Mesodermal cell (in vitro differentiated cells): ENCODE data around the gene MSL3B.
"Not testable (repeated sequence)": the region's sequence is repeated elsewhere in the genome, so short reads cannot be mapped to it uniquely, and the experiment has no call there.

Experiments
- H3K27ac ChIP-seq: 2 replicates; pipeline ENCODE4 v1.7.0; 2013; ENCODE audit warnings: mild to moderate bottlenecking, low read depth, low read length, moderate library complexity; ENCODE audit not compliant: severe bottlenecking
- H3K36me3 ChIP-seq: 2 replicates; pipeline ENCODE4 v1.7.1; 2013; ENCODE audit warnings: mild to moderate bottlenecking, low read length, moderate library complexity; ENCODE audit not compliant: control insufficient read depth, insufficient read depth
- H3K4me1 ChIP-seq: one replicate; pipeline ENCODE4 v1.7.1; 2013; ENCODE audit warnings: mild to moderate bottlenecking, low read length; ENCODE audit not compliant: insufficient read depth, control insufficient read depth, poor library complexity, severe bottlenecking
- H3K4me3 ChIP-seq: 2 replicates; pipeline ENCODE4 v1.7.0; 2013; ENCODE audit warnings: low read length, control low read depth, mild to moderate bottlenecking; ENCODE audit not compliant: insufficient read depth, poor library complexity, severe bottlenecking; ENCODE audit errors: extremely low read depth
- H3K9me3 ChIP-seq: 2 replicates; pipeline ENCODE4 v1.7.1; 2013; ENCODE audit warnings: mild to moderate bottlenecking, low read length, moderate library complexity; ENCODE audit not compliant: control insufficient read depth
- WGBS, 2 experiments: methylation state at CpG; one replicate each; pipeline ENCODE4 v1.1.5; 2013; ENCODE audit warnings: missing lambda C conversion rate in 2 of 2; ENCODE audit not compliant: insufficient coverage in 2 of 2; 5-methylcytosine and 5-hydroxymethylcytosine counted together

The MSL3B gene

DNA sequence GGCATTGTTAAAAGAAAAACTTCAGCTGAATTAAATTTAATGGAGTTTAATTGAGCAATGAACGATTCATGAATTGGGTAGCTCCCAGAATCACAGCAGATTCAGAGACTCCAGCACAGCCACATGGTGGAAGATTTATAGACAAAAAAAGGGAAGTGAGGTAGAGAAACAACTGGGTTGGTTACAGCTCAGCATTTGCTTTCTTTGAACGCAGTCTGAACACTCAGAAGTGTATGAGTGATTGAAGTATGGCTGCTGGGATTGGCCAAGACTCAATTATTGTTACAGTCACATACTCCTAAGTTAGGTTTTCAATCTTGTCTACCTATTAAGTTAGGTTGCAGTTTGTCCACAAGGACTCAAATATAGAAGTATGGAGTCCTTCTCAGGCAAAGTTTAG, 3.9 kb upstream of the MSL3B start:
- not testable (repeated sequence) for H3K27ac ChIP-seq, H3K4me3 ChIP-seq, H3K36me3 ChIP-seq, H3K4me1 ChIP-seq, H3K9me3 ChIP-seq
- 88 to 100% methylated on average over 1 of the region's 2 CpGs for WGBS, 2 experiments

DNA sequence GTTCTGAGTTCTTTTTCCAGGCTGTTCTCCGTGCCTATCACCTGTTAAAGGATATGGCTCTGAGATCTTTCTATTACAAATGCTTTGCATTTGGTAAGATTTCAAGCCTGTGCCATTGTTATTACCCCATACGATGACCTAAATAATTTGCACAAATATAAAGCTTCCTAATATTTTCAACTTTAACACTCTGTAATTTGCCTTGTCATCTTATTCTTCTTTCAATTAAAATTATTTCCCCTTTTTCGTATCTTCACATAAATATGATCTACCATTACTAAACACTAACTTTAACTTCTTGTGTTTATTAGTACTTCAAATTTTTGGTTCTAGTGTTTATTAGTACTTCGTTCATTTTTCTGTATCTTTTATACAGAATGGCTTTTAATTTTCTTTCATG, 3.2 kb upstream of the MSL3B start:
- WGBS, 2 experiments: 72 to 92% methylated on average over 1 to 2 of the region's 4 CpGs
- no peak overlapping the region for H3K4me3 ChIP-seq
- H3K36me3 ChIP-seq: no peaks in the 10 kb centered on the region
- H3K9me3 ChIP-seq: peaks cover 5% of the 10 kb centered on the region
- no peak overlapping the region for H3K27ac ChIP-seq
- H3K4me1 ChIP-seq: no peaks in the 10 kb centered on the region

DNA sequence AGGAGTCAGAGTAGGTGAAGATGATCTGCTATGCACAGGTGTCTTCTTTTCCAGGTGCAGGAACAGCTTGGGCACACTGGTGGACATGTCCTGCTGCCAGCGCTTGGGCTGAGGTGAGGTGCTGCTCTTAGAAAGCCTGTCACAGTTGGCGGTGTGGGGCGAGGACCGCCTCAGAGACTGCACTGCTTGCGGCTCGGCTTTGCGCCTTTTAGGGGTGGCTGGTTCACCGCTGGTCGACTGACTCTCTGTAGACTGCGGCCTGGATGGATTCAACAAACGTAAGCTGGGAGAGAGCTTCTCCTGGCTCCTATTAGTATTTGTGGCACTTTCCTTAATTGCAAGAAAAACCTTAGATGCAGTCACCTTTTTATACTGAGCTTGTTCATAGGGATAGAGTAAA, 1.7 kb downstream of the MSL3B start:
- Histone ChIP-seq H3K36me3 (no peaks in the 10 kb centered on the region), H3K4me1 (no peaks in the 10 kb centered on the region), H3K9me3 (peaks cover 5% of the 10 kb centered on the region), H3K27ac (no peak overlapping the region), H3K4me3 (no peak overlapping the region)
- WGBS, 2 experiments: 96 to 98% methylated on average over 8 to 11 of the region's 11 CpGs

DNA sequence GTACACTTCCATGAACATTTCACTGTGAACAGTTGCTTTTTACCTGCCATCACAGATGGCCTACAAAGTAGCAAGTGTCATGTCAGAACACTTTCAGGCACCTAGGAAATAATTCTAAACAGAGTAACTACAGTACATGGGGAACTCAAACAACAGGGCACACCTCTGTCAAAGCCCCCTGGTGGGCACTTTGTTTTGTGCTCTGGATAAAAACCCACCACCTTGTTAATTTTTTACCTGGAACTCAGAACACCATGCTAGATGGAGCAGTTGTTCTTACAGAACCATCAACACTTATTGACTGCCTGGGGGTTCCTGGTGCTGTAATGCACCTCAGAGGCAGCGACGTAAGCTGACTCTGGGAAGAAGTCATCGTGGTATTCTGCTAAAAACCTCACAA, 2.3 kb downstream of the MSL3B start:
- Histone ChIP-seq H3K27ac (no peak overlapping the region), H3K4me3 (no peak overlapping the region), H3K4me1 (no peaks in the 10 kb centered on the region), H3K9me3 (peaks cover 5% of the 10 kb centered on the region), H3K36me3 (no peaks in the 10 kb centered on the region)
- 87 to 96% methylated on average over 3 of the region's 3 CpGs for WGBS, 2 experiments

DNA sequence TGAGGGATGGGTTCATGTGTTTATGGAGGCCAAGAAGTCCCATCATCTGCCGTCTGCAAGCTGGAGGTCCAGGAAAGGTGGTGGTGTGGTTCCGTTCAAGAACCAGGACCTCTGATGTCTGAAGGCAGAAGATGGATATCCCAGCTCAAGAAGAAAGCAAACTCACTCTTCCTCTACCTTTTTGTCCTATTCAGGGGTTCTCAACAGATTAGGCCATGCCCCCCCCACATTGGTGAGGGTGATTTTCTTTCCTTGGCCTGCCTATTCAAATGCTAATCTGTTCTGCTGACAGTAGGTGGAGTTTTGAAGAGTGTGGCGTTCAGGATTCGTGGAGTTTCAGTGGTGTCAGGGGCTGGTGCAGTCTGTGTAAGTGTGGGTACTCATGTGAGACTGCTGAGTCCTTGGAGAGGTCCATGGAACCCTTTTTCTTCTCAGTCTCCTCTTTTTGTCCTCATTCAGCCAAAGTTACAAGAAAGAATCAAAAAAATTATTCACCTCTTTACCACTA, 5.9 kb downstream of the MSL3B start:
- no peak overlapping the region for H3K27ac ChIP-seq
- H3K4me1 ChIP-seq: no peaks in the 10 kb centered on the region
- no peaks in the 10 kb centered on the region for H3K9me3 ChIP-seq
- H3K36me3 ChIP-seq: no peaks in the 10 kb centered on the region
- 50 to 80% methylated on average over 2 of the region's 4 CpGs for WGBS, 2 experiments
- H3K4me3 ChIP-seq: no peak overlapping the region

DNA sequence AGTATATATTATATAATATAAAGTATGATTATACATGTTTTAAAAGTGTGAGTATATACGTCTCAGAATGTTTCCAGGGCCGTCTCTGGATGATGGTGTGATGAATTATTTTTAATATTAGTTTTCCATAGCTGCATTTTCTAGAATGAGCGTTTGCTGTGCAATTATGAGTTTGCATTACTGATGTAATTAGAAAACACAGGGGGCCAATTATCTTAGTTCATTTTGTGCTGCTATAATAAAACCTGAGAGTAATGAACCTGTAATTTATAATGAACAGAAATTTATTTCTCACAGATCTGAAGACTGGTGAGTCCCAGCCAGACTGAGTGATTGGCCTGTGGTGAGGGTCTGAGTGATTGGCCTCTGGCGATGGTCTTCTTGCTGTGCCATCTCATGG, 9.9 kb downstream of the MSL3B start:
- H3K4me1 ChIP-seq: no peaks in the 10 kb centered on the region
- no peaks in the 10 kb centered on the region for H3K9me3 ChIP-seq
- H3K36me3 ChIP-seq: peaks cover 2% of the 10 kb centered on the region
- 71 to 93% methylated on average over 1 of the region's 4 CpGs for WGBS, 2 experiments
- no peak overlapping the region for H3K27ac ChIP-seq
- no peak overlapping the region for H3K4me3 ChIP-seq

DNA sequence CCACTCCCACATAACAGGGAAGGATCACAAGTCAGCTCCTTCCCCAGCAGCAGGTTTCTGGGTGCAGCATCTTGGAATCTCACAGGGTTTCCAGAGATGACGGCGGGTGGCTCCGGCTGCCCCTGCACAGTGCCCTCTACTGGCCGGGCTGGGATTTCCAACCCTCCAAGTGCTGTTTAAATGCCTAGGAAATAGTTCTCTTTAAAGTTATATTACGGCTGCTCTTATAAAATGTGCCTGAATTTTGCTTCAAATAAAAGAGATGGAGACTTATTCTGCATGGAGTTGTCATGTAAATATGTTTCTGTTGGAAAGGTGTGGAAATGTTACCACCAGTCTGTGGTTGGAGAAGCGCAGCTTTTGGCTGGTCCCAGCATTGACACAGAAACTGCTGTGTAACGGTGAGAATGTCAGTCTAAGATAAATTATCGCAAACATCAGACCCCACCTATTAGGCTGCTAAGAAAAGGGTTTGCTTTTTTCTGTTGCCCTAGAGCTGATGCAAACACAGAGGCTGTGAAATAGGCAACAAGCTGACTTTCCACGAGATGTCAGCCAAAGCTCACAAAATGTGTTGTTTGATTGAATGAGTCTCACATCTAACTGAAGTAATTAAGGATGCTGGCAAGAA, 10.6 kb downstream of the MSL3B start:
- 56 to 73% methylated on average over 7 to 8 of the region's 9 CpGs for WGBS, 2 experiments
- no peak overlapping the region for H3K27ac ChIP-seq
- H3K4me1 ChIP-seq: peaks cover 2% of the 10 kb centered on the region
- H3K9me3 ChIP-seq: no peaks in the 10 kb centered on the region
- peaks cover 8% of the 10 kb centered on the region for H3K36me3 ChIP-seq
- H3K4me3 ChIP-seq: no peak overlapping the region

DNA sequence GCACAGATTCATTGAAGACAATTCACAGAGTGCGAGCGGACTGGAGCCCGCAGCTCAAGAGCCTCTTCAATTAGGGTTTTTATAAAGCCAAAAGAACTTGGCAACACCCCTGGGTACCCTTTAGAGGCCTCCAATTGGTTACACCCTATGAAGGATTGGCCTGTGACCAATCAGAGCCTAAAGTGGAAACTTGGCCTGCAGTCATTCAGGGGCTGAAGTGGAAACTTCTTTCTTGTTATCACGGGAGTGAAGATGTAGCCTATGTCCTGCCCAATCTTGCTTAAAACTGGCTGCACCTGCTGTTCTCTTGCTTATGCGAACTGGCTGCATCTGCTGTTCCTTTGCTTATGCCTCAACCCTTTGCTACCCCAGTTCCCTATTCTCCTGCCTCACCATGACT, 12.0 kb downstream of the MSL3B start:
- H3K4me3 ChIP-seq: no peak overlapping the region
- WGBS, 2 experiments: 90 to 96% methylated on average over 5 of the region's 5 CpGs
- H3K36me3 ChIP-seq: peaks cover 20% of the 10 kb centered on the region
- H3K4me1 ChIP-seq: peaks cover 12% of the 10 kb centered on the region
- no peaks in the 10 kb centered on the region for H3K9me3 ChIP-seq
- H3K27ac ChIP-seq: no peak overlapping the region

DNA sequence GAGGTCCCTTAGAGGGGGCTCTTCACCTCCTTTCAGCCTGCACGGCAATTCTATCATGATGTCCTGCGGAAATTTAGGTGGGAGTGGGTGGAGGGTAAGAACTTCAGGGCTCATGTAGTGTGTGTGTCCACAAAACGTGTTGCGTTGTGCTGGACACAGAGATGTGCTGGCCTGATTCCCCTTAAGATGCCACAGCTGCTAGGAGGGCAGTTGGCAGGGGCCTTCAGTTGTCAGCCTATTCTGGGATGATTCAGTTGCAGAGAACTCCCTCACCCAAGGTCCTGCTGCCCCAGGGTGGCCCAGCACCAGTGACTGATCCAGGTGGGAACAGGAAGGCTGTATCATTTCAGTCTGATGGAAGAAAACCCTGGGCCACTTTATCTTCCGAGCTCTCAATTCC, 12.8 kb downstream of the MSL3B start:
- Histone ChIP-seq H3K4me1 (peaks cover 14% of the 10 kb centered on the region), H3K36me3 (peaks cover 29% of the 10 kb centered on the region), H3K9me3 (no peaks in the 10 kb centered on the region), H3K27ac (no peak overlapping the region), H3K4me3 (no peak overlapping the region)
- 90 to 95% methylated on average over 4 to 5 of the region's 5 CpGs for WGBS, 2 experiments

DNA sequence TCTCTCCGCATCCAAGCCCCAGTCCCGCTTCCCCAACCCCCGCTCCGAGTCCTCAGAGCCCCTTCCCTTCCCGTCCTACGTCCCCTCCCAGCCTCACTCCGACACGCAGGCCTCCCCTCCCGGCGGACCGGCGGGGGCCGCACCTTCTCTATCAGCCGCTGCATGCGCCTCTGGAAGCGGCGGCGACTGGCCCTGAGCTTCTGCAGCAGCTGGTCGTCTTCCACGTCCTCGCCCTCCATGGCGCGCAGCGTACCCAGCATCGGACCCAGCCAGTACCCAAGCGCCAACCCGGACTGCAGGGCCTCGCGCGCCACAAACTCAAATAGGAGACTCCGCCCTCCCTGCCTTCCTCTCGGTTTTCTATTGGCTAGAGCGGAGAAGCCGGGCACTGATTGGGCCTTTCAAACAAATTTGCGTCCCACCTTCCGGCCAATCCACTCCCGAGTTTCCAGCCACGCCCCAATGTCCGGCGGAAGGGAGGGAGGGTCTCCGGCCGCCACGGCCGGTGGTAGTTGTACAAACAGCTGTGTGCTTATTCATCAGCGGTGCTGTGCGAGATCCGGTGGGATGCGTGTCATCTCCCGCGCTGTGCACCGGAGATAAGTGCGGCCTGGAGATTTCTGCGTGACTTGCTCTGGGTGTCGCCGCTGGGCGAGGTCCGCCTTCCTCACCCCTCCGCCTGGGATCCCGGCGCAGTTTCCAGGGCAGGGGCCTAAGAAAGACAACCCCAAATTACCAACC, 13.8 kb downstream of the MSL3B start, which contains the start of gene HJURP:
Gene HJURP (minus strand): TSS at position 295 of the 741 bp plus-strand sequence. CDS start 35 bp downstream, at position 260.
- Histone ChIP-seq H3K4me3 (peak within 1 kb of the TSS; percentile 91), H3K36me3 (peaks cover 38% of the 10 kb centered on the region), H3K27ac (peak within 1 kb of the TSS; percentile 67), H3K4me1 (peaks cover 14% of the 10 kb centered on the region), H3K9me3 (no peaks in the 10 kb centered on the region)
- 0 to 1% methylated on average over 47 to 48 of the region's 60 CpGs for WGBS, 2 experiments

DNA sequence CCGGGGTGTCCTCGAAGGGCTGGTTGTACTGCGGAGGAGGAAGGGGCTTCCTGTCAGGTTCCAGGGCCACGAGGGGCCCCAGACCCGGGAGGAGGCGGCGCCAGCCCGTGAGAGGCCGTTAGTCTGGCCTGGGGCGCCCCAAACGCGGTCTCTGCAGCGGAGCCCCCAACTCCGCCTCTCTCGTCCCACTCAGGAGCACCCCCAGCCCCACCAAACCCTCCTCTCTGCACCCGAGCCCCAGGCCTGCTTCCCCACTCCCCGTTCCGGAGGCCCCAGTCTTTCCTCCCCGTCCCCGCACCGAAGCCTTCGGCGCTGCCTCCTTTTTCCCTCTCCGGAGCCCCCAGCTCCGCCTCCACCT, 14.3 kb downstream of the MSL3B start:
- H3K9me3 ChIP-seq: no peaks in the 10 kb centered on the region
- H3K27ac ChIP-seq: no peak overlapping the region
- peak overlapping the region; percentile 91 for H3K4me3 ChIP-seq
- H3K36me3 ChIP-seq: peaks cover 44% of the 10 kb centered on the region
- H3K4me1 ChIP-seq: peaks cover 14% of the 10 kb centered on the region
- 1% methylated on average over 15 to 23 of the region's 25 CpGs for WGBS, 2 experiments
